Panc1 (cell line): ENCODE measurements around the gene MAP4K4. TPM values are rescaled to one million over a fixed set of nuclear protein-coding genes. Genes with fewer than 3 reads are reported as not detected.

Experiments used
- ATAC-seq: fragments of 200-7000 bp; cut with Tn5 transposase; 2 replicates; pipeline ENCODE4 v1.9.1; 2020; ENCODE audit warnings: mild to moderate bottlenecking, moderate library complexity
- BruUV-seq: library from RNA; stranded (reverse); fragments of 400-500 nt; replicated peaks from 2 replicates; lab custom pipeline; 2021; lab: Mats Ljungman, UMichigan
- CTCF ChIA-PET: fragments of 300-600 bp; sonication (Branson Sonifier 250); formaldehyde crosslinking; loops from one replicate; lab custom pipeline; 2022; ENCODE audit warnings: antibody characterized with exemption; lab: Charles Lee
- POLR2A ChIA-PET: fragments of 300-600 bp; sonication (Branson Sonifier 250); formaldehyde crosslinking; loops from one replicate; lab custom pipeline; 2022; ENCODE audit warnings: antibody characterized with exemption; lab: Charles Lee
- DNase-seq: peaks from one replicate; pipeline ENCODE4 v3.0.0-alpha.2; 2010; ENCODE audit warnings: low read depth, low spot score
- H3K27ac ChIP-seq: 2 replicates; pipeline ENCODE4 v1.5.1; 2011; ENCODE audit warnings: mild to moderate bottlenecking, low read length, inconsistent platforms
- H3K27me3 ChIP-seq: fragments of 200-500 bp; sonication (Bioruptor generic); 2 replicates; pipeline ENCODE4 v1.6.0; 2014; ENCODE audit warnings: low read length, inconsistent platforms; ENCODE audit not compliant: control insufficient read depth, insufficient read depth
- H3K36me3 ChIP-seq: fragments of 200-500 bp; sonication (Bioruptor generic); 2 replicates; pipeline ENCODE4 v1.5.1; 2014; ENCODE audit warnings: inconsistent platforms, mild to moderate bottlenecking, low read length, moderate library complexity; ENCODE audit not compliant: control insufficient read depth, insufficient read depth
- H3K4me1 ChIP-seq: 2 replicates; pipeline ENCODE4 v1.5.1; 2011; ENCODE audit warnings: inconsistent platforms, mild to moderate bottlenecking, low read length, moderate library complexity; ENCODE audit not compliant: control insufficient read depth, insufficient read depth
- H3K4me3 ChIP-seq, 2 experiments: 2 replicates each; pipeline ENCODE4 v1.5.1; 2011 to 2012; ENCODE audit warnings: low read depth in 2 of 2, low read length in 2 of 2, mild to moderate bottlenecking in 2 of 2, inconsistent platforms in 1 of 2, moderate library complexity in 1 of 2
- H3K9me3 ChIP-seq: fragments of 200-500 bp; sonication (Bioruptor generic); 2 replicates; pipeline ENCODE4 v1.5.1; 2014; ENCODE audit warnings: low read depth, mild to moderate bottlenecking, inconsistent platforms, low read length, moderate library complexity; ENCODE audit not compliant: control insufficient read depth, insufficient read depth
- POLR2AphosphoS5 ChIP-seq: IDR thresholded peaks from 2 replicates; pipeline ENCODE4 v1.6.1; 2012; ENCODE audit warnings: mild to moderate bottlenecking, low read depth, low read length, moderate library complexity
- SIN3A ChIP-seq: IDR thresholded peaks from 2 replicates; pipeline ENCODE4 v1.6.1; 2012; ENCODE audit warnings: low read depth, mild to moderate bottlenecking, low read length, moderate library complexity, borderline replicate concordance; ENCODE audit not compliant: insufficient read depth
- TCF7L2 ChIP-seq: IDR thresholded peaks from 2 replicates; pipeline ENCODE4 v1.6.1; 2011; ENCODE audit warnings: mild to moderate bottlenecking, low read depth, low read length, inconsistent platforms
- in situ Hi-C: cut with HindIII; loops from 2 replicates; pipeline ENCODE4 v1.10.0; 2016; ENCODE audit warnings: low sequenced_read_pairs, low pct_unique_long_range_greater_than_20kb
- intact Hi-C: fragments of 100-400 bp; cut with micrococcal nuclease; formaldehyde crosslinking; loops from one replicate; pipeline ENCODE4 v1.10.0; 2022; ENCODE audit not compliant: unreplicated experiment
- total RNA-seq: library from RNA; stranded (reverse); gene quantifications from one replicate; pipeline ENCODE4 v1.2.1, GENCODE V29; 2021; ENCODE audit not compliant: unreplicated experiment
- TF ChIP-seq, protein P1 (sequence below), 2 experiments: IDR thresholded peaks; 2 replicates each; pipeline ENCODE4 v1.6.1; 2011 to 2012; ENCODE audit warnings: low read depth in 2 of 2, control low read depth in 1 of 2, low read length in 1 of 2, mild to moderate bottlenecking in 1 of 2, moderate library complexity in 1 of 2; ENCODE audit not compliant: insufficient read depth in 1 of 2
- TF ChIP-seq, protein P2 (sequence below): fragments of 450-650 bp; IDR thresholded peaks from 2 replicates; pipeline ENCODE4 v1.5.1; 2017; ENCODE audit warnings: mild to moderate bottlenecking

Gene MAP4K4
- total RNA-seq, 1 experiment from 2014 or later: 68.5 TPM

DNA sequence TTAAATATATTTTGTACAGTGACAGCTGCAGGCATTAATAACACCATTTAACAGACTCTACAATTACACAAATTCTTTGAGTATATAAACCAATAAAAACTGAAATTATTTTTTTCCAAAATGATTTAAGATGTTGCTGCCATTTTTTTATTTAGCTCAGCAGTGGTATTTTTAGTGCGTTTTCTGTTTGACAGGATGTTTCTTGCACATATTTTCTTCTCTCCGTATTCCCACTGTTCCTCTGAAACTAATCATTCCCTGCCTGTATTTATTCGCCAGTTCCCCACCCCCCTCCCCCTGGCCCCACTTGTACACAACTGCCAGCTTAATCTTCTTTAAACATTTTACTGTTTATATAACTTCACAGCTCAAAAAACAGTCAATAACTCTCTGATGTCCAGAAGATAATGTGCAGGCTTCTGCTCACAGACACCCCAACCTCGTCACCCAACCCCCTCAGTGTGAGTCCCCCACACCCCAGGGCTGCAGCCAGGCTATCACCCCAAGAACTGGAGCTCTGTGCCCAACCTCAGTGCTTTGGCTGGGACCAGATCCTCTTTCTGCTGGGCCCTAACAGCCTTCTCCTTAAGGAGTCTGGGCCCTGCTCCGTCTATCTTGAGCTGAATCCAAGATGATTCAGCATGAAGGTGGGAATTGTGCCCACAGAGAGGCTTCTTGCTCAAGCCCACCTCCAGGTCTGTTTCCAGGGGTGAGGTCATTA is 41.6 kb upstream of the MAP4K4 start:
- ATAC-seq (no peak), DNase-seq (no peak)
- POLR2A ChIA-PET: interaction anchor here (0.6 kb wide), 1 partner anchor 127 kb away, joined by 6 read pairs; no protein-coding TSS in a partner anchor
- Histone ChIP-seq H3K9me3 (no peaks in the 10 kb centered on the region), H3K27ac (no peak overlapping the region), H3K4me3 (no peak overlapping the region), H3K27me3 (no peaks in the 10 kb centered on the region), H3K36me3 (no peaks in the 10 kb centered on the region), H3K4me1 (no peaks in the 10 kb centered on the region)
- no TSS peak for BruUV-seq
- CTCF ChIA-PET: no interaction called here
- TF ChIP-seq POLR2AphosphoS5 (no peak), TCF7L2 (no peak), SIN3A (no peak)
- TF ChIP-seq, protein P1, sequence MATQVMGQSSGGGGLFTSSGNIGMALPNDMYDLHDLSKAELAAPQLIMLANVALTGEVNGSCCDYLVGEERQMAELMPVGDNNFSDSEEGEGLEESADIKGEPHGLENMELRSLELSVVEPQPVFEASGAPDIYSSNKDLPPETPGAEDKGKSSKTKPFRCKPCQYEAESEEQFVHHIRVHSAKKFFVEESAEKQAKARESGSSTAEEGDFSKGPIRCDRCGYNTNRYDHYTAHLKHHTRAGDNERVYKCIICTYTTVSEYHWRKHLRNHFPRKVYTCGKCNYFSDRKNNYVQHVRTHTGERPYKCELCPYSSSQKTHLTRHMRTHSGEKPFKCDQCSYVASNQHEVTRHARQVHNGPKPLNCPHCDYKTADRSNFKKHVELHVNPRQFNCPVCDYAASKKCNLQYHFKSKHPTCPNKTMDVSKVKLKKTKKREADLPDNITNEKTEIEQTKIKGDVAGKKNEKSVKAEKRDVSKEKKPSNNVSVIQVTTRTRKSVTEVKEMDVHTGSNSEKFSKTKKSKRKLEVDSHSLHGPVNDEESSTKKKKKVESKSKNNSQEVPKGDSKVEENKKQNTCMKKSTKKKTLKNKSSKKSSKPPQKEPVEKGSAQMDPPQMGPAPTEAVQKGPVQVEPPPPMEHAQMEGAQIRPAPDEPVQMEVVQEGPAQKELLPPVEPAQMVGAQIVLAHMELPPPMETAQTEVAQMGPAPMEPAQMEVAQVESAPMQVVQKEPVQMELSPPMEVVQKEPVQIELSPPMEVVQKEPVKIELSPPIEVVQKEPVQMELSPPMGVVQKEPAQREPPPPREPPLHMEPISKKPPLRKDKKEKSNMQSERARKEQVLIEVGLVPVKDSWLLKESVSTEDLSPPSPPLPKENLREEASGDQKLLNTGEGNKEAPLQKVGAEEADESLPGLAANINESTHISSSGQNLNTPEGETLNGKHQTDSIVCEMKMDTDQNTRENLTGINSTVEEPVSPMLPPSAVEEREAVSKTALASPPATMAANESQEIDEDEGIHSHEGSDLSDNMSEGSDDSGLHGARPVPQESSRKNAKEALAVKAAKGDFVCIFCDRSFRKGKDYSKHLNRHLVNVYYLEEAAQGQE (IDR thresholded peaks at IDR 0.05; ENCODE audit: insufficient read depth in 1 of 2, low read depth in 2 of 2, low read length in 1 of 2): no peak
- TF ChIP-seq, protein P2, sequence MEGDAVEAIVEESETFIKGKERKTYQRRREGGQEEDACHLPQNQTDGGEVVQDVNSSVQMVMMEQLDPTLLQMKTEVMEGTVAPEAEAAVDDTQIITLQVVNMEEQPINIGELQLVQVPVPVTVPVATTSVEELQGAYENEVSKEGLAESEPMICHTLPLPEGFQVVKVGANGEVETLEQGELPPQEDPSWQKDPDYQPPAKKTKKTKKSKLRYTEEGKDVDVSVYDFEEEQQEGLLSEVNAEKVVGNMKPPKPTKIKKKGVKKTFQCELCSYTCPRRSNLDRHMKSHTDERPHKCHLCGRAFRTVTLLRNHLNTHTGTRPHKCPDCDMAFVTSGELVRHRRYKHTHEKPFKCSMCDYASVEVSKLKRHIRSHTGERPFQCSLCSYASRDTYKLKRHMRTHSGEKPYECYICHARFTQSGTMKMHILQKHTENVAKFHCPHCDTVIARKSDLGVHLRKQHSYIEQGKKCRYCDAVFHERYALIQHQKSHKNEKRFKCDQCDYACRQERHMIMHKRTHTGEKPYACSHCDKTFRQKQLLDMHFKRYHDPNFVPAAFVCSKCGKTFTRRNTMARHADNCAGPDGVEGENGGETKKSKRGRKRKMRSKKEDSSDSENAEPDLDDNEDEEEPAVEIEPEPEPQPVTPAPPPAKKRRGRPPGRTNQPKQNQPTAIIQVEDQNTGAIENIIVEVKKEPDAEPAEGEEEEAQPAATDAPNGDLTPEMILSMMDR: no peak
- in situ Hi-C loops: no loop called here
- intact Hi-C loops: no loop called here

DNA sequence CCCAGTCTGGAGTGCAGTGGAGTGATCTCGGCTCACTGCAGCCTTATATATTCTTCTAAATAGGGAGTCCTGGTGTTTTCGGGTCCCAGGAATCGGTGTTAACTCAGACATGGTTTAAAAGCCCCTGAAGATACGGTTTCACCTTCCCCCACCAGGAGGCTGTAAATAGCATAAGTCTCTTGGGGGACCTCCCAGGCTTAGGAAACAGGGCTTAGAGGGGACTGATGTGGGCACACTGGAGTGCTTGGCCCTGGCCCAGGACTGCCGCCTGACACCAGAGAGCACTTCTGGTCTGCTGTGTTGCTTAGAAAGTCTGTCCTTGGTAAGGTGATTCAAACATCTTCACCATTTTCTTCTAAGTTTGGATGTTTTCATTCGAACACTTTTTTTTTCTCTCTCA is 39.7 kb upstream of the MAP4K4 start:
- H3K4me1 ChIP-seq: no peaks in the 10 kb centered on the region
- ChIA-PET POLR2A (no interaction called here), CTCF (no interaction called here)
- intact Hi-C loops: no loop called here
- no peaks in the 10 kb centered on the region for H3K9me3 ChIP-seq
- no peaks in the 10 kb centered on the region for H3K27me3 ChIP-seq
- H3K36me3 ChIP-seq: no peaks in the 10 kb centered on the region
- TF ChIP-seq TCF7L2 (no peak), POLR2AphosphoS5 (no peak), SIN3A (no peak)
- TF ChIP-seq, protein P2: no peak
- TF ChIP-seq, protein P1 (IDR thresholded peaks at IDR 0.05; ENCODE audit: insufficient read depth in 1 of 2, low read depth in 2 of 2, low read length in 1 of 2): no peak
- H3K27ac ChIP-seq: no peak overlapping the region
- no TSS peak for BruUV-seq
- DNase-seq: no peak
- no peak for ATAC-seq
- in situ Hi-C loops: no loop called here
- no peak overlapping the region for H3K4me3 ChIP-seq
